ENCODE measurements around the gene MAP6. TPM values are rescaled to one million over a fixed set of nuclear protein-coding genes. Genes with fewer than 3 reads are reported as not detected.

MAP6 gene
- total RNA-seq, 1 donor from 2014 or later: 0.92 TPM

- H3K9me3 Mint-ChIP-seq: peaks cover 8% of the 10 kb centered on the region
- peak in 1 of 2 experiments; percentile 68 for DNase-seq (ENCODE audit: low spot score in 2 of 2, unreplicated experiment in 2 of 2)
- peaks cover 9% of the 10 kb centered on the region for H3K27me3 Mint-ChIP-seq (ENCODE audit: low read depth)
- peak; percentile 94 for TF ChIP-seq CTCF (IDR thresholded peaks at IDR 0.05; ENCODE audit: unreplicated experiment)
- no peak overlapping the region for H3K4me3 Mint-ChIP-seq
- H3K27ac Mint-ChIP-seq: no peak overlapping the region
- no peaks in the 10 kb centered on the region for H3K4me1 Mint-ChIP-seq
- no peaks in the 10 kb centered on the region for H3K36me3 Mint-ChIP-seq
These were observed 37.5 kb upstream of the MAP6 start for GRCh38 chr11:75706260-75706729.

- Mint-ChIP-seq H3K4me3 (no peak overlapping the region), H3K27ac (no peak overlapping the region), H3K27me3 (ENCODE audit: low read depth) (peaks cover 5% of the 10 kb centered on the region), H3K9me3 (peaks cover 8% of the 10 kb centered on the region), H3K4me1 (no peaks in the 10 kb centered on the region), H3K36me3 (no peaks in the 10 kb centered on the region)
- TF ChIP-seq CTCF (IDR thresholded peaks at IDR 0.05; ENCODE audit: unreplicated experiment): no peak
- DNase-seq (ENCODE audit: low spot score in 2 of 2, unreplicated experiment in 2 of 2): no peak
These were observed 36.7 kb upstream of the MAP6 start for GRCh38 chr11:75705541-75705940.

GRCh38 chr11:75703695-75704237 lies 34.9 kb upstream of the MAP6 start:
- Mint-ChIP-seq H3K9me3 (peaks cover 8% of the 10 kb centered on the region), H3K4me3 (no peak overlapping the region), H3K27ac (no peak overlapping the region), H3K27me3 (ENCODE audit: low read depth) (peaks cover 5% of the 10 kb centered on the region), H3K36me3 (no peaks in the 10 kb centered on the region), H3K4me1 (no peaks in the 10 kb centered on the region)
- TF ChIP-seq CTCF (IDR thresholded peaks at IDR 0.05; ENCODE audit: unreplicated experiment): no peak
- no peak for DNase-seq (ENCODE audit: low spot score in 2 of 2, unreplicated experiment in 2 of 2)

- no peak for TF ChIP-seq CTCF (IDR thresholded peaks at IDR 0.05; ENCODE audit: unreplicated experiment)
- Mint-ChIP-seq H3K27me3 (ENCODE audit: low read depth) (peaks cover 12% of the 10 kb centered on the region), H3K27ac (no peak overlapping the region), H3K4me3 (no peak overlapping the region), H3K4me1 (no peaks in the 10 kb centered on the region), H3K9me3 (no peaks in the 10 kb centered on the region), H3K36me3 (no peaks in the 10 kb centered on the region)
- DNase-seq (ENCODE audit: low spot score in 2 of 2, unreplicated experiment in 2 of 2): no peak
These were observed 32.1 kb upstream of the MAP6 start for GRCh38 chr11:75700940-75701339.

- Mint-ChIP-seq H3K27ac (no peak overlapping the region), H3K36me3 (no peaks in the 10 kb centered on the region), H3K4me3 (no peak overlapping the region), H3K9me3 (peaks cover 16% of the 10 kb centered on the region), H3K27me3 (ENCODE audit: low read depth) (peaks cover 16% of the 10 kb centered on the region), H3K4me1 (no peaks in the 10 kb centered on the region)
- no peak for TF ChIP-seq CTCF (IDR thresholded peaks at IDR 0.05; ENCODE audit: unreplicated experiment)
- DNase-seq (ENCODE audit: low spot score in 2 of 2, unreplicated experiment in 2 of 2): no peak
These were observed 29.2 kb upstream of the MAP6 start for GRCh38 chr11:75697906-75698581.
